Ovary (tissue), 9 donors: ENCODE measurements around the gene CAMTA1. TPM values are rescaled to one million over a fixed set of nuclear protein-coding genes. Genes with fewer than 3 reads are reported as not detected.

Source experiments
- DNase-seq, 5 donors: peaks; one replicate each; pipeline ENCODE4 v3.0.0-alpha.2; 2019 to 2020
- H3K27ac ChIP-seq, 2 donors: fragments of 200-600 bp; one replicate each; pipeline versions ENCODE4 v1.5.1 to v1.8.0; 2019 to 2022
- H3K27me3 ChIP-seq: fragments of 200-600 bp; one replicate; pipeline ENCODE4 v1.8.0; 2022
- H3K36me3 ChIP-seq: fragments of 200-600 bp; sonication (generic); one replicate; pipeline ENCODE4 v1.5.1; 2019
- H3K4me1 ChIP-seq: one replicate; pipeline ENCODE4 v1.8.1; 2013; ENCODE audit warnings: mild to moderate bottlenecking, moderate library complexity; ENCODE audit not compliant: insufficient read depth
- H3K4me3 ChIP-seq: fragments of 200-600 bp; sonication (generic); one replicate; pipeline ENCODE4 v1.5.1; 2017
- H3K9me3 ChIP-seq, 2 donors: fragments of 200-600 bp in 1 of 2; sonication (generic) in 1 of 2; one replicate each; pipeline versions ENCODE4 v1.5.1 to v1.8.1; 2013 to 2019; ENCODE audit warnings: mild to moderate bottlenecking in 1 of 2, moderate library complexity in 1 of 2
- CTCF ChIP-seq, 3 donors: fragments of 450-650 bp in 2 of 3; fragments of 200-600 bp in 1 of 3; IDR thresholded peaks; one replicate each; pipeline versions ENCODE4 v1.5.1 to v1.8.0; 2016 to 2022; ENCODE audit warnings: antibody characterized with exemption in 3 of 3, mild to moderate bottlenecking in 1 of 3
- EP300 ChIP-seq: sonication (generic); formaldehyde crosslinking; IDR thresholded peaks from one replicate; pipeline ENCODE4 v1.6.1; 2017; ENCODE audit warnings: antibody characterized with exemption
- POLR2A ChIP-seq: fragments of 450-650 bp; IDR thresholded peaks from one replicate; pipeline ENCODE4 v1.6.1; 2017; ENCODE audit warnings: antibody characterized with exemption, mild to moderate bottlenecking, moderate library complexity
- WGBS, 3 donors: extraction: QIAGEN DNeasy Blood & Tissue Kit in 1 of 3; methylation state at CpG; one replicate each; pipeline versions ENCODE4 v1.1.5 to v1.1.7; 2013 to 2017; 5-methylcytosine and 5-hydroxymethylcytosine counted together
- intact Hi-C, 4 donors: fragments of 100-400 bp; cut with DNase I; formaldehyde crosslinking; loops; one replicate each; pipeline versions ENCODE4 v1.11.0 to v1.15.1; 2022 to 2023
- polyA plus RNA-seq, 2 donors: library from polyadenylated mRNA; stranded (reverse); fragments of 200-250 nt in 1 of 2; fragments of 350-450 nt in 1 of 2; fragmentation: Illumina TruSeq in 1 of 2; extraction: RNeasy Lipid Tissue Mini Kit (QIAGEN cat#74804) in 1 of 2; gene quantifications; one replicate each; pipeline ENCODE4 v1.2.3, GENCODE V29; 2013 to 2014
- total RNA-seq, 7 donors: library from RNA; depleted of rRNA in 2 of 7; stranded (reverse); fragments of >200 nt in 2 of 7; fragmentation: NEBNext Ultra II Directional in 3 of 7; extraction: Animal tissue kit (Norgen Biotek cat#: 25700) in 3 of 7; gene quantifications; one replicate each; pipeline versions ENCODE4 v1.1.0 to v1.2.4, GENCODE V29; 2016 to 2023
- donor health status: DM: no; HTN: no; CAD: no; lungs with moderate emphysema.
- donor health status: DM: no; HTN: no; CAD: no.
- donor health status: Bipolar disorder and iron deficiency.
- donor health status: DM: yes; HTN: yes; CAD: no.
- donor health status: DM: no; HTN: no; CAD: no.
- donor health status: DM: yes; HTN: yes; CAD: no.

Gene CAMTA1
- total and polyA plus RNA-seq, 9 donors, result 51.1 to 150 (median 67.4) TPM

- peaks cover 7% of the 10 kb centered on the region for H3K4me1 ChIP-seq
- H3K36me3 ChIP-seq, result no peaks in the 10 kb centered on the region
- H3K9me3 ChIP-seq, result no peaks in the 10 kb centered on the region
- no peak overlapping the region for H3K4me3 ChIP-seq
- DNase-seq, result peak in 3 of 5 donors; percentile 28 to 57 (median 35)
- WGBS, 3 donors, result 23 to 63% (median 44%) methylated on average over 16 of the region's 16 CpGs
- H3K27me3 ChIP-seq, result no peaks in the 10 kb centered on the region
- TF ChIP-seq CTCF (IDR thresholded peaks at IDR 0.05), result no peak
- no peak for TF ChIP-seq POLR2A
- TF ChIP-seq EP300, result no peak
- H3K27ac ChIP-seq, result no peak overlapping the region
- intact Hi-C loops, result no loop called here
These were observed 772.8 kb downstream of the CAMTA1 start for GRCh38 chr1:7558041-7558461.

GRCh38 chr1:7558481-7558880, 773.2 kb downstream of the CAMTA1 start:
- Histone ChIP-seq H3K4me3 (no peak overlapping the region), H3K27me3 (no peaks in the 10 kb centered on the region), H3K36me3 (no peaks in the 10 kb centered on the region), H3K27ac (no peak overlapping the region), H3K9me3 (no peaks in the 10 kb centered on the region), H3K4me1 (peaks cover 7% of the 10 kb centered on the region)
- DNase-seq, result peak in 1 of 5 donors; percentile 22
- TF ChIP-seq CTCF (IDR thresholded peaks at IDR 0.05) (no peak), POLR2A (no peak), EP300 (no peak)
- intact Hi-C loops, result no loop called here
- WGBS, 3 donors, result 84 to 87% (median 86%) methylated on average over 10 of the region's 10 CpGs

- Histone ChIP-seq H3K27ac (no peak overlapping the region), H3K4me3 (no peak overlapping the region), H3K9me3 (no peaks in the 10 kb centered on the region), H3K36me3 (no peaks in the 10 kb centered on the region), H3K4me1 (peaks cover 7% of the 10 kb centered on the region), H3K27me3 (no peaks in the 10 kb centered on the region)
- TF ChIP-seq EP300 (no peak), CTCF (IDR thresholded peaks at IDR 0.05) (no peak), POLR2A (no peak)
- intact Hi-C loops, result no loop called here
- DNase-seq, result peak in 2 of 5 donors; percentile 4 to 23
- WGBS, 3 donors, result 90 to 93% (median 90%) methylated on average over 23 to 24 of the region's 24 CpGs
These were observed 773.9 kb downstream of the CAMTA1 start for GRCh38 chr1:7558921-7559869.

GRCh38 chr1:7560128-7560527, 774.9 kb downstream of the CAMTA1 start:
- 94 to 99% (median 96%) methylated on average over 4 of the region's 4 CpGs for WGBS, 3 donors

More at GRCh38 chr1:7560128-7560527, 774.9 kb downstream of the CAMTA1 start:
- Histone ChIP-seq H3K36me3 (no peaks in the 10 kb centered on the region), H3K27ac (no peak overlapping the region), H3K27me3 (no peaks in the 10 kb centered on the region), H3K9me3 (no peaks in the 10 kb centered on the region), H3K4me3 (no peak overlapping the region), H3K4me1 (peaks cover 7% of the 10 kb centered on the region)
- intact Hi-C loops, result no loop called here
- peak in 1 of 5 donors; percentile 13 for DNase-seq
- no peak for TF ChIP-seq EP300
- TF ChIP-seq CTCF (IDR thresholded peaks at IDR 0.05), result no peak
- TF ChIP-seq POLR2A, result no peak
